SK-N-SH (cell line): Measurements from ENCODE around the gene RHOT2.

Experiments
- CTCF ChIP-seq: fragments of 200-600 bp; sonication (generic); IDR thresholded peaks from 2 replicates; pipeline ENCODE4 v1.6.1; 2017; ENCODE audit warnings: antibody characterized with exemption, mild to moderate bottlenecking, moderate library complexity
- MAX ChIP-seq: IDR thresholded peaks from 2 replicates; pipeline ENCODE4 v1.4.0; 2012; ENCODE audit warnings: low read depth

GRCh38 chr16:719815-720446 lies 52.0 kb downstream of the RHOT2 start:
- TF ChIP-seq CTCF (peak; percentile 38), MAX (no peak)
